NCI-H69 (cell line): ENCODE measurements around the gene C1orf50.
"Not testable (repeated sequence)": the region's sequence is repeated elsewhere in the genome, so short reads cannot be mapped to it uniquely, and the experiment has no call there.

Source experiments
- DNase-seq: peaks from one replicate; lab custom pipeline; 2025; lab: John Stamatoyannopoulos, UW

C1orf50 gene

DNA sequence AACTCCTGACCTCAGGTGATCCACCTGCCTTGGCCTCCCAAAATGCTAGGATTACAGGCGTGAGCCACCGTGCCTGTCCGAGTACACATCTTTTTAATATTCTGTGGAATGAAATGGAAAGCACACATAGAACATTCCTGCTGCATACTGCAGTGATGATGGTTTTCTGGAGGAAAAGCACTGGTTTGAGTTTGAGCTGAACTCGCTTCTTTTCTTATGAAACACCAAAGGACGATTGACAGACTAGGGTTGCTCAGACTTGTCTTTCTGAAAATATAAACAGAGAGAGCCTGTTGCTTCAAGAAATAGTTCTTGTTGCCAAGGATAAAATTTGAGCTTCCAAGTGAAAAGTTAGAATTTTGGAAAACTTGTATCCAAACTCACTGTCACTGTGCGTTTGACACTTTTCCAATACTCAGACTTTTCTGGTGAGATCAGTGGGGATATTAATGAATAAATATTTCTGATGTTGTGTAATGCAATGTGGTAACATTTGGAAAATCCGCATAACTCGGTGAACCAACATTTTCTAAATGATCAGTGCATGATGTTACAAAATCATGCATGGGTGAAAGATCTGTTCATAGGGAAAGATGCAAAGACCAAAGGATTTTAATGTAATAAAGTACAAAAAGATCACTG, 34.9 kb downstream of the C1orf50 start:
- no peak for DNase-seq

DNA sequence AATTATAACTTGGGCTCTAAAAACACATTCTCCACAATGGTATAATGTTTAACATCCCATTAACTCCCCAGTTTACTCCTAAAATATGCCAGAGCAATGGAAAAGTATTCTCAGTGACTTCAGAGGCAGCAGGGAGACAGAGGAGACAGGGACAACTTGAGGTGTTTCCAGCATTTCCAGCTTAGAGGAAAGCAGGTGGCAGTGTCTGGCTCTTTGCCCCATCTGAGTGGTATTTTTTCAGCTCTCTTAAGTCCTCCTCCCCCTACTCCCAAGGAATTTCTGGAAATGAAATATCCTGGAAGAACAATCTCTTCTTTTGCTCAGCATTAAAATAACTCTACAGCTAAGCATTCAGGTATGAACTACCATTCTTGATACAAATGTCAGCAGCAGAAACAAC, 39.1 kb downstream of the C1orf50 start:
- peak; percentile 80 for DNase-seq

DNA sequence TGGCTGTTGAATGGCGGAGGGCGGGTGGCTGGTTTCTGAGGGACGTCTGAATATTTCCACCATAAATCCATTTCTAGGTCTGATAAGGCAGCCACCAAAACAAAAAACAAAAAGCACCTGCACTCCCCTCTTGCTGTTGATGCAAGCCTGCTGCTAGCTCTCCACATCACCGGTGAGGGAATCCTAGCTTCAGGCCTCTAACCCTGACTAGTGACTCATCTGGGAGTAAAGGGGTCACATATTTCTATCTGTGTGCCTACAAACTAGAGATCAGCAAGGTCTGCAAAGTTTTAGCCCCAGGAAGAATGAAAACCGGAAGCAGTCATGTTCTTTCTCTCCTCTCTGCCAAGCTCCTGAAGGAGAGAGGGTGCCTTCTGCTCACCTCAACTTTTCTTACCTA, 39.5 kb downstream of the C1orf50 start:
- no peak for DNase-seq

DNA sequence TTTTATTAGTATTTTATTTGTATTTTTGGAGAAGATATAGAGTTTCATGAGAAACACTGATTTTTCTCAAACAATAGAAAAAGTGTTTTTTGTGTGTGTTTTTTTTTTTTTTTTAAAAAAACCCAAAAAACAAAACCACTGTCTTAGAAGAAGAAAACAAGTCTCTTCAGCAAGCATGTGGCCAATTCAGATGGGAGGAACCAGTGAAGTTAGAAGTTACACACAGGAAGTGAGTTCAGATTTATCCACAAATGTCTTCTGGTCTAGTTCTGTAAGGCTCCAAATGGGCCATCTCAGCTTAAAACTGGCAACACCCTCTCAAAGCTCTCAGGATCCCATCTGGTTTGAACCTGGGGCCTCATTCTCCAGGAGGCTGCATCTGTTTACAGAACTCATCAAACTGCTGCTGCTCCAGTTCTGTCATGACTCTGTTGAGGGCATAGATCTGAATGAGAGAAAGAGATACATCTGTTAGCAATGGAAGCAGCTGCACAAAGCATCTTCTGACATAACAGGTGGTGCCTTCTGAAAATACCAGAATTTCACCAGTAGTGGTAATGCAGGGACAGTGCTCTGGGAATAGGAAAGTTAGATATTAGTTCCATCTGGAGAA, 40.1 kb downstream of the C1orf50 start:
- peak; percentile 3 for DNase-seq

DNA sequence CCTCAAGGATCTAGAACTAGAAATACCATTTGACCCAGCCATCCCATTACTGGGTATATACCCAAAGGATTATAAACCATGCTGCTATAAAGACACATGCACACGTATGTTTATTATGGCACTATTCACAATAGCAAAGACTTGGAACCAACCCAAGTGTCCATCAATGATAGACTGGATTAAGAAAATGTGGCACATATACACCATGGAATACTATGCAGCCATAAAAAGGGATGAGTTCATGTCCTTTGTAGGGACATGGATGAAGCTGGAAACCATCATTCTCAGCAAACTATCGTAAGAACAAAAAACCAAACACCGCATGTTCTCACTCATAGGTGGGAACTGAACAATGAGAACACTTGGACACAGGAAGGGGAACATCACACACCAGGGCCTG, 47.8 kb downstream of the C1orf50 start:
- DNase-seq = not testable (repeated sequence)

DNA sequence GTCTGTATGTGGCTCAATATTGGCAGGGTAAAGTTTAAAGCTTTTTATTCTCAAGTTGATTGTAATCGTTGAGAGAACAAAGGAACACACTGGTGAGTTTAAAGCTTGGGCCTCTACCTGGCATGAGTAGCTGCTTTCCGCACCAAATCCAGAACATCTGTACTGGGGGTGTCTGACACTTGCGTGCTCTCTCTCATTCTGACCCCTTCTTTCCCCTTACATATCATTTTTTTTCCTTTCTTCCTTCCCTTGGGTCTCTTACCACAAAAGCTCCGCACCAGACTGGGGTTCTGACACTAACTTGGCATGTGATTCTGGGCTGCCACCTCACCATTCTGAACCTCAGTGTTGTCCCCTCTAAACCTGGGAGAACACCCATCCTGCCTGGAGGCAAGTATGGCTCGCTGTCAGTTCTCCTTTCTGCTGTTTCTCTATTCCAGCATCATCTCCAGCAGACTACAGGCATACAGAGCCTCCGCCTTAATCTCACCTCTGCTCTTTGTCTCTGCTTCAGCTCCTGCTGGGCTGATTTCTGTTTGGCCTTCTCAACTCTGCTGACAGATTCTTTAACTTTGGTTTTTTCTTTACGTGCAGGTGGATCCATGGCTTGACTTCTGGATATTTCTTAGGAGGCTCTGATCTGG, 49.0 kb downstream of the C1orf50 start:
- peak; percentile 54 for DNase-seq

DNA sequence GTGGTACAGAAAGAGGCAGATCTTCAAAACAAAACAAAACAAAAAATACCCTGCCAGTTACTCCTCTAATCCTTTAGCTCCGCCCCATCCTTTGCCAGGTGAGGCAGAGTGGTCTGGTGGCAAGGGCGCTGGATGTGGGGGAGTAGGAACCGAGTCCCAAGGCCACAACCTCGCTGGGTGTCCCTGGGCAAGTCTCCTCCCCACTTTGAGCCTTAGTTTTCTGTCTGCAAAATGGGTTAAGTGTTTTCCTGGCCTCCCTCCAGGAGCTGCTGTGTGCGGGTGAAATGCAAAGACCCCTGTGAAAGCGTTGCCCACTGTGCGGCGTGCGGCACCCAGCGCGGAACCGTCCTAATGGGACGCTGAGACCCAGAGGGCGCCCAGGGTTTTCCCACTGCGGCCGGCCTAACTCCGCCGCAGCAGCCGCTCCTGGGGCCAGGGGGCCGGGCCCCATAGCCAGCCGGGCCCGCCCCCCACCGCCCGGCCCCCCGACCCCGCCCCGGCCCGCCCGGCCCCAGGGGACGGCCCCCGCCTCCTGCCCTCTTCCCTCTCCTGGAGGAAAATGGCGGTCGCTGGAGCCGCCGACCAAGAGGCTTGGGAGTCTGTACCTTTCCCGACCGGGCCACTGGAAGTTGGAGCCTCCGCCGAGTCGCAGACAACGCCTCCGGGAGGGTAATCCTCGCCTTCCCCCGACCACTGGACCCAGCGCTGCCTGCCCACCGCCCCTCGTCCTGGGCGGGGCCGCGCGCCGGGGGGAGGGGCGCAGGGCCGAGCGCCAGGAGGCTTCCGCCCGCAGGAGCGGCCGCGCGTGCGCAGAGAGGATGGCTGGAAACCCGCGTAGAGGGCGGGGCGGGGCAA, 49.8 kb downstream of the C1orf50 start, which contains the start of the genes ERMAP and SVBP:
Gene ERMAP (plus strand): TSS at position 538 of the 855 bp plus-strand sequence. CDS start 13,327 bp downstream, outside the sequence.
Gene SVBP (minus strand): TSS at position 813 of the 855 bp plus-strand sequence. CDS start 853 bp downstream, outside the sequence.
- DNase-seq = peak; percentile 91

DNA sequence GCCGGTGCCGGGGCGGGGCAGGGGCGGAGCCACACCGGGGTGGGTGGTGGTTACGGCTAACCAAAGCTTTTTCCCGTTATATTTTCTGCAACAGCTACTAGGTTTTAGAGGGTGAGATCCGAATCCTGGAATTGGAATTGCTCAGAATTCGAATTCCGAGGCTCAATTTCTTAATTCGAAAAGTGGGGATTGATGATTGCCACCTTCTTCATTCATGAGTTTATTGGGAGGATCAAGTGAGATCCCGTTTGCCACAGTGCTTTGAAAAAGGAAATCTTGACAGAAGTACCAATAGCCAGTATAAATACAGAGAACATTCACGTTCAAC, 50.4 kb downstream of the C1orf50 start:
- no peak for DNase-seq

DNA sequence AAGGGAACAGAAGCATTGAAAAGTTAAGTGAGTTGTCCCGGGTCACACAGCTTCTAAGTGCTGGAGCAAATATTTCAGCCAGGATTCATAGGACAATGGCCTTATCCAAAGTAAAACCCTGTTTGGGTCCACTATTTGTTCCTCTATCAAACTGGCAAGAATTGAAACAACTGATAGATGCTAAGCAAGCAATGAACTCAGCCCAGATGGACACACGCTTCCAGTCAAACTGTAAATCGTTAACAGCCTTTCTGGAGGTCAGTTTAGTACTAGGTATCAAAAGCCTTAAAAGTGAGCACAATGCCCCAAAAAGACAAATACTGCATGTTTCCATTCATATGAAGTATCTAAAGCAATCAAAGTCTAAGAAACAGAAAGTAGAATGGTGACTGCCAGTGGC, 50.9 kb downstream of the C1orf50 start:
- DNase-seq = no peak

DNA sequence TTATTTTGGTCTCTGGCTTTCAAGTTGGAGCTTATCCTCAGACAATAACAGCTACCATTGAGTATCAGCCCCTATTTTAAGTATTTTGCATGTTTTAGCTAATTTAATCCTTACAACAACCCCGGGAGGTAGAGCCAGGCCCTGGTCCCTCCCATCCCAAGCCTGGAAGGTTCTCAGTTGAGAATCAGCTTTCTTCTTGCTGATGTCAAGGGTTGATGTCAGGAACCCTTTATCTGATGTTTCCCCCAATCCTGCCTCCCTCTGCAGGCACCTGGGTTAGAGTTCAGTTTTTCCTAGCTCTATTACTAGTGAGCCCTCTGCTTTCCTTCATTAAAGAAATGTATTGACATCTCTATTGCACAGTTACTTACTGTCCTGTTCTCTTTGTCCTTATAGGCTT, 53.8 kb downstream of the C1orf50 start:
- DNase-seq = no peak

DNA sequence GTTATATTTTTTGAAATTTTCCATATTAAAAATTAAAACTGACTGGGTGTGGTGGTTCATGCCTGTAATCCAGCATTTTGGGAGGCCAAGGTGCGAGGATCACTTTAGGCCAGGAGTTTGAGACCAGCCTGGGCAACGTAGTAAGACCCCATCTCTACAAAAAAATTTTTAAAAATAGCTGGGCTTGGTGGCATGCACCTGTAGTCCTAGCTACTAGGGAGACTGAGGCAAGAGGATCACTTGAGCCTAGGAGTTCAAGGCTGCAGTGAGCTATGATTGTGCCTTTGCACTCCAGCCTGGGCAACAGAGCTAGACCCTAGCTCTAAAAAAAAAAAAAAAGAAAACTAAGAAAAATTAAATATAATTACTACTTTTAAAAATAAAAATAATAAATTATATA, 54.6 kb downstream of the C1orf50 start:
- no peak for DNase-seq

DNA sequence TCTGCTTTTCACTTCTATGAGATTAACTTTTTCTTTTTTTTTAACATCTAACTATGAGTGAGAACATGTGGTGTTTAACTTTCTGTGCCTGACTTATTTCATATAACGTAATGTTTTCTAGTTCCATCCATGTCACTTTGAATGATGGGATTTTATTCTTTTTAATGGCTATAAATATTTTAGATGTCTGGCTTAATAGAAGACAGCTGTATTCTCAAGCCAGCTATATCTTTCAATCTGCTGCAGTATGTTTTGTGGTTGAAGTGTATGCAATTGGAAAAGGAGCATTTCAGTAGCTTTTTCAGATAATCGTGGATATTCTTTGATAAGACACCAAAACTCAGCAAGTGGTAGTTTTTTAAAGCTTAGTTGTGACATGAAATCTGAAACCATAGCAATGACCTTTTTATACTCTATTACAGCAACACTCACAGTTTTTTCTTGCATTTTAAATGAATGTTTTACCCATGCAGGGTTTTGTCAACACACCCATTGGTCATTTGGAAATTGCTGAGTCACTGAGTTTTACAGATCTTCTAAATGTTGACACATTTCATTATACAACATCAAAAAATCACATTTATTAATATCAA, 55.8 kb downstream of the C1orf50 start:
- DNase-seq = peak; percentile 26

DNA sequence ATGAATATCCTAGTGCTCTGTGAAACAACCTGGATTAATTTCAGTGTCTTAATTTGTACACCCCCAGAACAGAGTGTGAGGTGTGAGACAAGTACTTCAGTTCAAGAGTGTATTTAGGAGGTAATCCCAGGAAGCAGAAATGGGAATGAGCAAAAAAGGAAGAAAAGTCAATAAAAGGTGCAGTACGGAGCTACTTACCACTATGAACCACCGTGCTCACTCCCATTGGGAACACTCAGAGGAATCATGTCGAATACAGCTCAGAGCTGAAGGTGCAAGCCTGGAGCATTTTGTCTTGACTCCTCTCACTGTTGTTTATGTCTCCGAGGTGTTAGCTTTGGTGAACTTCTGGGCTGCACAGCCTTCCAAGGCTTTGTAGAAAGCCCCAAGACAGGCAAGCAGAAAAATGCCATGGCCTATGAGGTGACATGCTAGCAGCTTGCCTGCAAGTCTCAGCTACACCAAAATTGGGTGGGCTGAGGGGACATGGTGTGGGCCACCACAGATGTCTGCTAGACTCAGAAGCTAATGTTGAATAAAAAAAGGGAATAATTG, 57.5 kb downstream of the C1orf50 start:
- DNase-seq = no peak

DNA sequence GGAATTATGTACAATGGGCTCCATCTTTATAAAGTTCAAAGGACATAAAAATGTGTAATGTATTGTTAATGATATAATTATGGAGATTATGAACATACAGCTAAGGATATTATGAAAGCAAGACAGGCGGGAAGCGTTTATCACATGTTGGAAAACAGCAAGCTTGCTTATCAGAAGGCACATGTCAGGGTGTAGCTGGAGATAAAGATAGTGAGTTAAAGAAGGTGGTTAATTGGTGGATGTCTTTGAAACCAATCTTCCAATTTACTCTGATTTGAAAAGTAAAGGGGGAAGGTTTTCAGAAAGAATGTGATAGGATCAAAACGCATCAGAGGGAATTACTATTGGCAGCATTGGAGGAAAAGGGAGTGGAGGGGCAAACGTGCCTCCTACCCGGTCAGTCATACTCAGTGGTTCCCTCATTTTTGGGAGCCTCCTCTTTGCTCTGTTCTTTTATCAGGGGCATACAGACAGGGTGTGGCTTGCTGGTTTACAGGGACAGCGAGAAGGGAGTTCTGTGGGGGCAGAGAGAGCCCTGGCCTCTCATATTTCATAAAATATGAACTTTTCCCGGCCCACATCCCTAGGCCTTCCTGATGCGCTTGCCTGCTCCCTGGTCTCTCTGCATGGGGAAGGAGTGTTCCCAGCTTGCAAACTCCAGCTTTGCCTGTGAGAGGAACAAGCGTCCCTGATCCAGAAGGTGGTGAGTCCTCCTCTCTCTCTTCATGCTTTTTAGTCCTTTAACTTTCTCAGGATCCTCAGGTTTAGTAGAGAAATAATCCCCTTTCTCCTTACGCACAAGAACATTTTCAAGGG, 58.2 kb downstream of the C1orf50 start:
- DNase-seq = no peak
